ENCODE data around the gene SOCS3. TPM values are rescaled to one million over a fixed set of nuclear protein-coding genes. Genes with fewer than 3 reads are reported as not detected.

The SOCS3 gene
- total RNA-seq, 1 donor from 2014 or later: 13.7 TPM

DNA sequence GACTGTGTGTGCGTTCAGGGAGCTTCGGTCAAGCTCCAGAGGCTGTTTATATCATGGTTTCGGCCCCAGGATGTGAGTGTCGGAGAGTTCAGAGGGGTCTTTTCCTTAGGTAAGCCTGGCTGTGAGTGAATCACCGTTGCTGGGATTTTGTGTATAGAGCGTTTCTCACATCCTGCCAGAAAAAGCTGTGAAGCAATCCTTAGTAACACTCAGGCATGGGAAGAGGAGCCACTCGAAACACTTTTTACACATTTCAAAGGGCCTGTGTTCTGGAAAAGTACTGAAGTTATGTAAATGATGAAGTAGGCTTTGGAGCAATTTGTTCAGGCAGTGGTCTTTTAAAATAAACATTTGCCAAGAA, 19.2 kb upstream of the SOCS3 start:
- no peak for TF ChIP-seq CTCF (IDR thresholded peaks at IDR 0.05; ENCODE audit: insufficient read depth, low read length, severe bottlenecking)
- peak; percentile 93 for DNase-seq (ENCODE audit: low read depth)
- Histone ChIP-seq H3K36me3 (ENCODE audit: control insufficient read depth, insufficient read depth, low read length) (no peaks in the 10 kb centered on the region), H3K4me3 (ENCODE audit: low read depth, low read length) (peak overlapping the region; percentile 84), H3K27me3 (ENCODE audit: control insufficient read depth, insufficient read depth, low read length) (no peaks in the 10 kb centered on the region)
- FAIRE-seq: no peak

DNA sequence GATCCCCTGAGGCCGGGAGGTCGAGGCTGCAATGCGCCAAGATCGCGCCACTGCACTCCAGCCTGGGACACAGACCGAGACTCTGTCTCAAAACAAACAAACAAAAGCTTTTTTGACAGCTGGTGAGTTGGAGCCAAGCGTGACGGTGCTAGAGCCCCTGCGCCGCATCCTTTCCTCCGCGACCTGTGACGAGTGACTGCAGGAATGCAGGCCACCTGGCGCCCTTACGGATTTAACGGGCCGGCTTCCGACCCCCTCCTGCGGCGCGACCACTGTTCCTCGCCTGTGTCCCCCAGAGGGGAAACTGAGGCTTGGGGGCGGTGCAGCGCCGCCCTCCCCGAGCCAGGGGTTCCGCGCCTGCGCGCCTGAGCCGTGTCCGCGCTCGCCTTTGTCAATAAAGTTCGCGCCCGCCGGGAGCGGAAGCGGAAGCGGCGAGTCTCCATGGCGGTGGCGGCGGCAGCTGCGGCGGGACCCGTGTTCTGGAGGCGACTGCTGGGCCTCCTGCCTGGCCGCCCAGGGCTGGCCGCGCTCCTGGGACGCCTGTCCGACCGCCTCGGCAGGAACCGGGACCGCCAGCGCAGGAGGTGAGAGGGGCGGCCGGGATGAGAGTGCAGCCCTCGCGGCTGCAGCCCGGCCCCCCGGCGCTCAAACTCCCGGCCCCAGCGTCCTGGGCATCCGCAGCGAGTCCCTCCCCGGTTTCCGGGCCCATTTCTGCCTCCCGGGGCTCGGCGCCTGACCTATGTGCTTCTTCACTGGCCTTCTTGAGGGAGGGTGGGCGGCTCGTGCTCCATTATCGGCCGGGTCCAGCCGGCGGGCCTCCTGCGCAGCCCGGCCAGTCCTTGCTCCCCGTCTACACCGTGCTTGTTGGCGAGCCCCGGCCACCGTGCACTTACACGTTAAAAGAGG, 18.6 kb upstream of the SOCS3 start, which contains the start of gene PGS1:
Gene PGS1 (plus strand): TSS at position 425 of the 906 bp plus-strand sequence. CDS start 17 bp downstream, at position 442.
- no peaks in the 10 kb centered on the region for H3K36me3 ChIP-seq (ENCODE audit: control insufficient read depth, insufficient read depth, low read length)
- H3K27me3 ChIP-seq (ENCODE audit: control insufficient read depth, insufficient read depth, low read length): no peaks in the 10 kb centered on the region
- peak; percentile 5 for TF ChIP-seq CTCF (IDR thresholded peaks at IDR 0.05; ENCODE audit: insufficient read depth, low read length, severe bottlenecking)
- DNase-seq (ENCODE audit: low read depth): peak; percentile 28
- H3K4me3 ChIP-seq (ENCODE audit: low read depth, low read length): peak within 1 kb of the TSS; percentile 84
- FAIRE-seq: no peak

DNA sequence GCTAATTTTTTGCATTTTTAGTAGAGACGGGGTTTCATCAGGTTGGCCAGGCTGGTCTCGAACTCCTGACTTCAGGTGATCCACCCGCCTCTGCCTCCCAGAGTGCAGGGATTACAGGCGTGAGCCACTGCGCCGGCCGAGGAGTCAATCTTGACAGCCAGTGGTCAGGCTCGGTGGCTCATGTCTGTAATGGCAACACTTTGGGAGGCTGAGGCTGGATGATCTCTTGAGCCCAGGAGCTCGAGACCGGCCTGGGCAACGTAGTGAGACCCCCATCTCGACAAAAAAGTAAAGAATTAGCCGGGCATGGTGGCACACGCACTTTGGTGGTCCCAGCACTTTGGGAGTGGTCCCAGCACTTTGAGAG, 18.0 kb upstream of the SOCS3 start:
- Histone ChIP-seq H3K36me3 (ENCODE audit: control insufficient read depth, insufficient read depth, low read length) (no peaks in the 10 kb centered on the region), H3K27me3 (ENCODE audit: control insufficient read depth, insufficient read depth, low read length) (no peaks in the 10 kb centered on the region), H3K4me3 (ENCODE audit: low read depth, low read length) (peak overlapping the region; percentile 84)
- TF ChIP-seq CTCF (IDR thresholded peaks at IDR 0.05; ENCODE audit: insufficient read depth, low read length, severe bottlenecking): no peak
- FAIRE-seq (no peak), DNase-seq (ENCODE audit: low read depth) (no peak)

DNA sequence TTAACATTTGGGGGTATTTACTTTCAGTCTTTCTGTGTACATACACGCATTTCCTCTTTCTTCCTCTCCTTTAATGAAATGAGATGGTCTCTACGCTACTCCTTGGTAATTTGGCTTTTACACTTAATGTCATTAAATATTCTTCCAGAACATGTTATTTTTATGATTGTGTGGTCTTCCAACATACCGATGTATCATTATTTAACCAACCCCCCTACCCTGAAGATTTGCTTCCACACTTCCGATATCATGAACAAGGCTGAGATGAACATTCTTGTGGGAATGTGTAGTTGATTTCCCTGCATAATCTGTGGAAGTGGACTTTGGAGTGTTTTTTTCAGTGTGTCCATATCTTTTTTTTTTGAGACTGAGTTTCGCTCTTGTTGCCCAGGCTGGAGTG, 16.3 kb upstream of the SOCS3 start:
- no peak for TF ChIP-seq CTCF (IDR thresholded peaks at IDR 0.05; ENCODE audit: insufficient read depth, low read length, severe bottlenecking)
- Histone ChIP-seq H3K4me3 (ENCODE audit: low read depth, low read length) (no peak overlapping the region), H3K27me3 (ENCODE audit: control insufficient read depth, insufficient read depth, low read length) (no peaks in the 10 kb centered on the region), H3K36me3 (ENCODE audit: control insufficient read depth, insufficient read depth, low read length) (no peaks in the 10 kb centered on the region)
- FAIRE-seq: no peak
- DNase-seq (ENCODE audit: low read depth): no peak

- peak; percentile 86 for FAIRE-seq
- peak; percentile 96 for DNase-seq (ENCODE audit: low read depth)
- no peak for TF ChIP-seq CTCF (IDR thresholded peaks at IDR 0.05; ENCODE audit: insufficient read depth, low read length, severe bottlenecking)
- H3K36me3 ChIP-seq (ENCODE audit: control insufficient read depth, insufficient read depth, low read length): no peaks in the 10 kb centered on the region
- no peak overlapping the region for H3K4me3 ChIP-seq (ENCODE audit: low read depth, low read length)
- no peaks in the 10 kb centered on the region for H3K27me3 ChIP-seq (ENCODE audit: control insufficient read depth, insufficient read depth, low read length)
These were observed 15.7 kb upstream of the SOCS3 start for GRCh38 chr17:78375401-78376151.
